GM23248 (cell line): ENCODE data around the gene CHEK1.

Experiments
- EZH2 ChIP-seq: fragments of 200-600 bp; sonication (generic); IDR thresholded peaks from 2 replicates; pipeline ENCODE4 v1.6.1; 2018; ENCODE audit warnings: antibody characterized with exemption, mild to moderate bottlenecking; ENCODE audit not compliant: insufficient read depth, poor library complexity, severe bottlenecking
- EZH2phosphoT487 ChIP-seq: fragments of 200-600 bp; sonication (generic); IDR thresholded peaks from 2 replicates; pipeline ENCODE4 v1.6.1; 2018; ENCODE audit warnings: antibody characterized with exemption, moderate library complexity, mild to moderate bottlenecking, low read depth; ENCODE audit not compliant: insufficient read depth

GRCh38 chr11:125649465-125650166, 24.7 kb downstream of the CHEK1 start:
- TF ChIP-seq EZH2 (no peak), EZH2phosphoT487 (no peak)
